ENCODE data around the gene TUBGCP4.

TUBGCP4 gene

DNA sequence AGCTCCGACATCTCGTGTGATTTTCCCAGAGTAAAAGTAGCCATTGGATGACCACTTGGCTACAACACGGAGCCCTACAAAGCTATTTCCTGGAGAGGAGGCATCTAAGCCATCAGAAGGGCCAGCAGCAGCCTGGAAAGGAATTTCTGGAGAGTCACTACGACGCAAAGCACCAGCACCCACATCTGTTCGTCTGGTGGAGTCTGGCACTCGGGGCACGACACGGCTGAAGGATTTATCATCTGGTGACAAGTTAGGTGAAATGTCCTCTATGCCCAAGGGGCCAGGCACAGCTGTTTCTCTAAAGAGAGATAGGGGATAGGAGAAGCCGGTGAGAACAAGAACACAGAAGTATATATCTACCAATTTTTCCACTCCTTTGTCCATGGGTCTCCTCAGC, 49.5 kb downstream of the TUBGCP4 start:
- no peak overlapping the region for H3K27ac ChIP-seq
- no peak for TF ChIP-seq CTCF (IDR thresholded peaks at IDR 0.05)

GRCh38 chr15:43420876-43421275, 50.0 kb downstream of the TUBGCP4 start:
- H3K27ac ChIP-seq = no peak overlapping the region
- no peaks in the 10 kb centered on the region for H3K9me3 ChIP-seq
- H3K27me3 ChIP-seq = no peaks in the 10 kb centered on the region
- peaks cover 26 to 91% (median 62%) of the 10 kb centered on the region in 3 donors for H3K36me3 ChIP-seq
- H3K4me1 ChIP-seq = no peaks in the 10 kb centered on the region
- no peak for DNase-seq
- intact Hi-C loops (cut with DNase I; ENCODE audit: low total_unique reads) = no loop called here
- no peak overlapping the region for H3K4me3 ChIP-seq
- TF ChIP-seq CTCF (IDR thresholded peaks at IDR 0.05) = no peak

More for the DNA sequence above, 49.5 kb downstream of the TUBGCP4 start:
- intact Hi-C loops (cut with DNase I; ENCODE audit: low total_unique reads) = no loop called here
- Histone ChIP-seq H3K4me3 (no peak overlapping the region), H3K27me3 (no peaks in the 10 kb centered on the region), H3K4me1 (no peaks in the 10 kb centered on the region), H3K9me3 (no peaks in the 10 kb centered on the region), H3K36me3 (peaks cover 30 to 92% (median 62%) of the 10 kb centered on the region in 3 donors)
- no peak for DNase-seq

DNA sequence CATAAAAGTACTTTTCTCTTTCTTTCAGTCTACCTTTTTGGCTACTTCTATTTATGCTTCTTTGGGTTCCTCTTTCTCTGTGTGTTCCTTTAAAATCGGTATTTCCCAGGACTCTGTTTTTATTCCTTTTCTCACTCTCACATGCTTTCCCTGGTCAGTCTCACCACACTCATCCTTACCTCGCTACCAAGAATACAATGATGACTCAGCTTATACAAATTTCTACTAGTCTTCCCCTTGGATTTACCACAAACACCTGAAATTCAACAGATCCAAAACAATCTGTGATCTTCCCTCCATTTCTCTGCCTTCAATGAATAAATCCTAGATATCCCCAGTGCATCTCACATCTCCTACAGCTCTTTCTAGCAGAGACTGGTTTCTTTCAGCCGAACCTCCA, 52.9 kb downstream of the TUBGCP4 start:
- intact Hi-C loops (cut with DNase I; ENCODE audit: low total_unique reads) = no loop called here
- DNase-seq = no peak
- H3K4me3 ChIP-seq = no peak overlapping the region
- H3K9me3 ChIP-seq = no peaks in the 10 kb centered on the region
- no peak for TF ChIP-seq CTCF (IDR thresholded peaks at IDR 0.05)
- no peaks in the 10 kb centered on the region for H3K27me3 ChIP-seq
- H3K27ac ChIP-seq = no peak overlapping the region
- no peaks in the 10 kb centered on the region for H3K4me1 ChIP-seq
- peaks cover 32 to 92% (median 76%) of the 10 kb centered on the region in 3 donors for H3K36me3 ChIP-seq

DNA sequence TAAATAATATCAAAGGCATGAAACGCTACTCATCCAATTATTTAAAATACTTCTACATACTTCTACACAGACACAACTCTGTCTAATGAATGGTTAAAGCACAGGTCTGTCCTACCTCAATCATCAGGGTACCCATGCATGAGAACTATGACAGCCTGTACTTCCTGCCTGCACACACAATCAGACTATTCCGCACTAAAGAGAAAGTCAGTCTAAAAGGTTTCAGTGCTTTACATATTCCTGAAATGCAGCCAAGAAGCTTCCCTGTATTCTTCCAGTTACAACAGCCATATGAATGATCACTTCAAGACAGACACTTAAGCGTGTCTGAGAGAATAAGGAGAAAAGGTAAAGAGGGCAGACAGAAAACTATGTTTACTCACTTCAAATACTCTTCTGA, 58.8 kb downstream of the TUBGCP4 start:
- Histone ChIP-seq H3K4me1 (no peaks in the 10 kb centered on the region), H3K27me3 (no peaks in the 10 kb centered on the region), H3K27ac (no peak overlapping the region), H3K36me3 (peaks cover 18 to 88% (median 67%) of the 10 kb centered on the region in 3 donors), H3K4me3 (no peak overlapping the region), H3K9me3 (no peaks in the 10 kb centered on the region)
- no peak for DNase-seq
- TF ChIP-seq CTCF (IDR thresholded peaks at IDR 0.05) = no peak
- intact Hi-C loops (cut with DNase I; ENCODE audit: low total_unique reads) = no loop called here

DNA sequence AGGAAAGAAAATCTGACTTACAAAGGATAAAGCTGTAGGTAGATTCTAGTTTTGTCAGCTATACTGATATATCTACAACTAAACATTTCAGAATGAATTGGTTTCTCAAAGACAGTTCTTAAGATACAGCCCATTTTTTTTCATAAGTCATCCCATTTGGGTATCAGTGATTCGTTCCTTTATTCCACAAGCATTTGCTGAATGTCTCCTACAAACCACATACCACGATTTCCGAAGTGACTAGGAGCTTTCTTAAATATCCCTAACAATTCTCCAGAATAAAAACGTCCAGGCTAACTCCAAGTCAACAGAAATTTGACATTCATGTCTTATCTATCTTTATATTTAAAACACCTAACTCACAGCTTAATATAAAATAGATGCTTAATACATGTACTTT, 62.3 kb downstream of the TUBGCP4 start:
- H3K36me3 ChIP-seq = peaks cover 23 to 74% (median 52%) of the 10 kb centered on the region in 3 donors
- no peak overlapping the region for H3K4me3 ChIP-seq
- TF ChIP-seq CTCF (IDR thresholded peaks at IDR 0.05) = no peak

More for the DNA sequence above, 62.3 kb downstream of the TUBGCP4 start:
- no peaks in the 10 kb centered on the region for H3K27me3 ChIP-seq
- no peaks in the 10 kb centered on the region for H3K9me3 ChIP-seq
- H3K27ac ChIP-seq = no peak overlapping the region
- H3K4me1 ChIP-seq = no peaks in the 10 kb centered on the region
- no peak for DNase-seq
- intact Hi-C loops (cut with DNase I; ENCODE audit: low total_unique reads) = no loop called here

Measured in tibial artery (tissue), 4 donors.